MM.1S (cell line): ENCODE results near the gene WASL.

Experiments used
- DNase-seq: peaks from one replicate; pipeline ENCODE4 v3.0.0-alpha.2; 2015
- H2AFZ ChIP-seq: fragments of 300-600 bp; sonication (generic); 2 replicates; pipeline ENCODE4 v1.6.0; 2016; ENCODE audit warnings: antibody characterized with exemption, low read length
- H3F3A ChIP-seq: fragments of 300-600 bp; sonication (generic); 2 replicates; pipeline ENCODE4 v1.6.1; 2016; ENCODE audit warnings: mild to moderate bottlenecking, antibody characterized with exemption, low read length, moderate library complexity, mixed read lengths; ENCODE audit not compliant: insufficient read depth
- H3K27ac ChIP-seq: fragments of 300-600 bp; sonication (generic); 2 replicates; pipeline ENCODE4 v1.5.1; 2016; ENCODE audit warnings: mild to moderate bottlenecking, low read length
- H3K27me3 ChIP-seq: fragments of 300-600 bp; sonication (generic); replicated peaks from 2 replicates; pipeline ENCODE4 v1.6.0; 2016; ENCODE audit warnings: low read length; ENCODE audit not compliant: insufficient read depth
- H3K36me3 ChIP-seq: fragments of 300-600 bp; sonication (generic); replicated peaks from 2 replicates; pipeline ENCODE4 v1.6.1; 2016; ENCODE audit warnings: mild to moderate bottlenecking, low read length, mixed read lengths; ENCODE audit not compliant: insufficient read depth
- H3K4me1 ChIP-seq: fragments of 300-600 bp; sonication (generic); 2 replicates; pipeline ENCODE4 v1.6.1; 2016; ENCODE audit warnings: low read length, mixed read lengths
- H3K4me2 ChIP-seq: fragments of 300-600 bp; sonication (generic); 2 replicates; pipeline ENCODE4 v1.6.0; 2016; ENCODE audit warnings: low read depth, low read length
- H3K4me3 ChIP-seq: fragments of 300-600 bp; sonication (generic); 2 replicates; pipeline ENCODE4 v1.5.1; 2016; ENCODE audit warnings: low read length, mixed read lengths
- H3K79me2 ChIP-seq: fragments of 300-600 bp; sonication (generic); 2 replicates; pipeline ENCODE4 v1.6.1; 2016; ENCODE audit warnings: mixed run types, low read length, mixed read lengths
- H3K9ac ChIP-seq: fragments of 300-600 bp; sonication (generic); 2 replicates; pipeline ENCODE4 v1.6.1; 2016; ENCODE audit warnings: low read length, mixed read lengths
- H3K9me2 ChIP-seq: fragments of 300-600 bp; sonication (generic); replicated peaks from 2 replicates; pipeline ENCODE4 v1.6.1; 2016; ENCODE audit warnings: mild to moderate bottlenecking, low read length, mixed read lengths; ENCODE audit not compliant: insufficient read depth
- H3K9me3 ChIP-seq: fragments of 300-600 bp; sonication (generic); replicated peaks from 2 replicates; pipeline ENCODE4 v1.6.1; 2016; ENCODE audit warnings: mild to moderate bottlenecking, low read length, mixed read lengths; ENCODE audit not compliant: insufficient read depth
- H4K20me1 ChIP-seq: fragments of 300-600 bp; sonication (generic); 2 replicates; pipeline ENCODE4 v1.6.1; 2016; ENCODE audit warnings: mild to moderate bottlenecking, low read length, moderate library complexity, mixed read lengths; ENCODE audit not compliant: insufficient read depth
- EZH2 ChIP-seq: fragments of 300-600 bp; sonication (generic); optimal IDR thresholded peaks from 2 replicates; pipeline ENCODE3; 2017; ENCODE audit warnings: low read depth, mild to moderate bottlenecking, antibody characterized with exemption, low read length, mixed read lengths
- EZH2phosphoT487 ChIP-seq: fragments of 300-600 bp; sonication (generic); IDR thresholded peaks from 2 replicates; pipeline ENCODE4 v1.6.1; 2018; ENCODE audit warnings: antibody characterized with exemption, low read length
- TF ChIP-seq, protein P1 (sequence below): fragments of 300-600 bp; sonication (generic); IDR thresholded peaks from 2 replicates; pipeline ENCODE4 v1.5.1; 2016; ENCODE audit warnings: antibody characterized with exemption, low read length, mixed read lengths

Gene WASL

GRCh38 chr7:123746931-123747488, 1.8 kb downstream of the WASL start:
- H3K4me3 ChIP-seq = peak overlapping the region; percentile 92
- H2AFZ ChIP-seq = no peak overlapping the region
- H3F3A ChIP-seq = peaks cover 30% of the 10 kb centered on the region
- no peaks in the 10 kb centered on the region for H3K9me2 ChIP-seq
- TF ChIP-seq, protein P1, sequence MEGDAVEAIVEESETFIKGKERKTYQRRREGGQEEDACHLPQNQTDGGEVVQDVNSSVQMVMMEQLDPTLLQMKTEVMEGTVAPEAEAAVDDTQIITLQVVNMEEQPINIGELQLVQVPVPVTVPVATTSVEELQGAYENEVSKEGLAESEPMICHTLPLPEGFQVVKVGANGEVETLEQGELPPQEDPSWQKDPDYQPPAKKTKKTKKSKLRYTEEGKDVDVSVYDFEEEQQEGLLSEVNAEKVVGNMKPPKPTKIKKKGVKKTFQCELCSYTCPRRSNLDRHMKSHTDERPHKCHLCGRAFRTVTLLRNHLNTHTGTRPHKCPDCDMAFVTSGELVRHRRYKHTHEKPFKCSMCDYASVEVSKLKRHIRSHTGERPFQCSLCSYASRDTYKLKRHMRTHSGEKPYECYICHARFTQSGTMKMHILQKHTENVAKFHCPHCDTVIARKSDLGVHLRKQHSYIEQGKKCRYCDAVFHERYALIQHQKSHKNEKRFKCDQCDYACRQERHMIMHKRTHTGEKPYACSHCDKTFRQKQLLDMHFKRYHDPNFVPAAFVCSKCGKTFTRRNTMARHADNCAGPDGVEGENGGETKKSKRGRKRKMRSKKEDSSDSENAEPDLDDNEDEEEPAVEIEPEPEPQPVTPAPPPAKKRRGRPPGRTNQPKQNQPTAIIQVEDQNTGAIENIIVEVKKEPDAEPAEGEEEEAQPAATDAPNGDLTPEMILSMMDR = no peak
- TF ChIP-seq EZH2phosphoT487 (no peak), EZH2 (no peak)
- peak overlapping the region; percentile 95 for H3K4me2 ChIP-seq
- peak; percentile 20 for DNase-seq
- H3K4me1 ChIP-seq = peaks cover 28% of the 10 kb centered on the region
- H3K9me3 ChIP-seq = no peaks in the 10 kb centered on the region
- no peaks in the 10 kb centered on the region; the same call in 1 of the 2 replicates for H3K36me3 ChIP-seq
- peaks cover 39% of the 10 kb centered on the region for H4K20me1 ChIP-seq
- peak overlapping the region; percentile 90; the same call in 1 of the 2 replicates for H3K27ac ChIP-seq
- peak overlapping the region; percentile 89; the same call in 1 of the 2 replicates for H3K9ac ChIP-seq
- H3K27me3 ChIP-seq = no peaks in the 10 kb centered on the region
- H3K79me2 ChIP-seq = peaks cover 72% of the 10 kb centered on the region

GRCh38 chr7:123746055-123746454, 2.7 kb downstream of the WASL start:
- Histone ChIP-seq H3F3A (peaks cover 30% of the 10 kb centered on the region), H3K27me3 (no peaks in the 10 kb centered on the region), H4K20me1 (peaks cover 41% of the 10 kb centered on the region), H3K9ac (no peak overlapping the region), H3K9me3 (no peaks in the 10 kb centered on the region), H3K4me2 (peak overlapping the region; percentile 95; the same call in 1 of the 2 replicates), H3K27ac (no peak overlapping the region), H3K4me1 (peaks cover 28% of the 10 kb centered on the region), H3K9me2 (no peaks in the 10 kb centered on the region), H3K4me3 (no peak overlapping the region), H2AFZ (no peak overlapping the region), H3K36me3 (no peaks in the 10 kb centered on the region; the same call in 1 of the 2 replicates), H3K79me2 (peaks cover 82% of the 10 kb centered on the region)
- DNase-seq = no peak
- TF ChIP-seq EZH2 = no peak
- TF ChIP-seq EZH2phosphoT487 = no peak
- TF ChIP-seq, protein P1 = no peak

- DNase-seq = no peak
- TF ChIP-seq, protein P1 = no peak
- TF ChIP-seq EZH2 = no peak
- no peak for TF ChIP-seq EZH2phosphoT487
- no peaks in the 10 kb centered on the region for H3K9me2 ChIP-seq
- no peak overlapping the region for H3K4me3 ChIP-seq
- no peak overlapping the region for H3K9ac ChIP-seq
- H3K4me1 ChIP-seq = peaks cover 26% of the 10 kb centered on the region
- peaks cover 86% of the 10 kb centered on the region for H3K79me2 ChIP-seq
- H3K36me3 ChIP-seq = no peaks in the 10 kb centered on the region; the same call in 1 of the 2 replicates
- no peaks in the 10 kb centered on the region for H3K27me3 ChIP-seq
- no peak overlapping the region for H3K27ac ChIP-seq
- peak overlapping the region; percentile 95; the same call in 1 of the 2 replicates for H3K4me2 ChIP-seq
- no peaks in the 10 kb centered on the region for H3K9me3 ChIP-seq
- peaks cover 46% of the 10 kb centered on the region for H4K20me1 ChIP-seq
- H2AFZ ChIP-seq = no peak overlapping the region
- H3F3A ChIP-seq = peaks cover 30% of the 10 kb centered on the region
These were observed 3.4 kb downstream of the WASL start for GRCh38 chr7:123745437-123745836.
